Hindlimb muscle (tissue), 1 donor: ENCODE measurements around the gene SLC4A5. TPM values are rescaled to one million over a fixed set of nuclear protein-coding genes. Genes with fewer than 3 reads are reported as not detected.
"Not testable (repeated sequence)": the region's sequence is repeated elsewhere in the genome, so short reads cannot be mapped to it uniquely, and the experiment has no call there.

Experiments used
- DNase-seq: peaks from one replicate; pipeline ENCODE4 v3.0.0-alpha.2; 2013
- polyA plus RNA-seq: library from polyadenylated mRNA; unstranded; fragments of 120-200 nt; gene quantifications from one replicate; pipeline ENCODE4 v1.2.1, GENCODE V29; 2013; ENCODE audit not compliant: insufficient read length

SLC4A5 gene
- polyA plus RNA-seq, 1 donor, result 2.9 TPM

- DNase-seq, result no peak
Observed at GRCh38 chr2:74198023-74198460, 145.2 kb downstream of the SLC4A5 start.

GRCh38 chr2:74197049-74197448, 146.2 kb downstream of the SLC4A5 start:
- DNase-seq, result no peak

GRCh38 chr2:74194799-74195198, 148.4 kb downstream of the SLC4A5 start:
- DNase-seq, result no peak

GRCh38 chr2:74191596-74192380, 151.4 kb downstream of the SLC4A5 start:
- no peak for DNase-seq

- DNase-seq, result no peak
Observed at GRCh38 chr2:74188696-74189095, 154.5 kb downstream of the SLC4A5 start.

GRCh38 chr2:74188018-74188601, 155.1 kb downstream of the SLC4A5 start:
- no peak for DNase-seq

- not testable (repeated sequence) for DNase-seq
Observed at GRCh38 chr2:74186706-74187105, 156.5 kb downstream of the SLC4A5 start.

GRCh38 chr2:74186038-74186437, 157.2 kb downstream of the SLC4A5 start:
- DNase-seq, result no peak

- DNase-seq, result no peak
Observed at GRCh38 chr2:74183878-74184277, 159.3 kb downstream of the SLC4A5 start.

GRCh38 chr2:74181739-74182138, 161.5 kb downstream of the SLC4A5 start:
- peak; percentile 38 for DNase-seq

- DNase-seq, result no peak
Observed at GRCh38 chr2:74179063-74179865, 164.0 kb downstream of the SLC4A5 start.

- peak; percentile 98 for DNase-seq
Observed at GRCh38 chr2:74178211-74179062, 164.8 kb downstream of the SLC4A5 start, which contains the start of gene MOB1A. Gene MOB1A (minus strand): TSS chr2:74178879. CDS start chr2:74178674, 205 bp downstream.

GRCh38 chr2:74177696-74178095, 165.5 kb downstream of the SLC4A5 start:
- no peak for DNase-seq

GRCh38 chr2:74174909-74175308, 168.3 kb downstream of the SLC4A5 start:
- DNase-seq, result no peak

GRCh38 chr2:74168739-74169138, 174.5 kb downstream of the SLC4A5 start:
- no peak for DNase-seq

Other genes starting within 250 kb of the SLC4A5 start
- gene BOLA3, start 195.5 kb downstream of the SLC4A5 start, polyA plus RNA-seq, result 23.7 TPM
- 41.3 TPM for gene MOB1A, start 164.5 kb downstream of the SLC4A5 start, polyA plus RNA-seq
- gene MTHFD2, start 144.8 kb downstream of the SLC4A5 start, polyA plus RNA-seq, result 23.1 TPM
- 114 TPM for gene DCTN1, start 36.9 kb upstream of the SLC4A5 start, polyA plus RNA-seq
- 2.7 TPM for gene C2orf81, start 78.2 kb upstream of the SLC4A5 start, polyA plus RNA-seq
- gene WDR54, start 78.3 kb upstream of the SLC4A5 start, polyA plus RNA-seq, result 9.9 TPM
- gene RTKN, start 98.5 kb upstream of the SLC4A5 start, polyA plus RNA-seq, result 60.4 TPM
- gene INO80B, start 111.7 kb upstream of the SLC4A5 start, polyA plus RNA-seq, result 23.7 TPM
- 62.4 TPM for gene WBP1, start 115.0 kb upstream of the SLC4A5 start, polyA plus RNA-seq
- 34.5 TPM for gene MOGS, start 122.0 kb upstream of the SLC4A5 start, polyA plus RNA-seq
- gene MRPL53, start 129.3 kb upstream of the SLC4A5 start, polyA plus RNA-seq, result 93.4 TPM
- 11.3 TPM for gene CCDC142, start 139.6 kb upstream of the SLC4A5 start, polyA plus RNA-seq
- 19.8 TPM for gene TTC31, start 139.7 kb upstream of the SLC4A5 start, polyA plus RNA-seq
- 0.52 TPM for gene LBX2, start 156.2 kb upstream of the SLC4A5 start, polyA plus RNA-seq
- gene PCGF1, start 164.3 kb upstream of the SLC4A5 start, polyA plus RNA-seq, result 8.2 TPM
- gene TLX2, start 171.0 kb upstream of the SLC4A5 start, polyA plus RNA-seq, result not detected
- 0.25 TPM for gene DQX1, start 182.8 kb upstream of the SLC4A5 start, polyA plus RNA-seq
- gene AUP1, start 186.3 kb upstream of the SLC4A5 start, polyA plus RNA-seq, result 65.8 TPM
- 32.9 TPM for gene HTRA2, start 186.5 kb upstream of the SLC4A5 start, polyA plus RNA-seq
- 7.8 TPM for gene LOXL3, start 210.5 kb upstream of the SLC4A5 start, polyA plus RNA-seq
- 6.9 TPM for gene DOK1, start 211.3 kb upstream of the SLC4A5 start, polyA plus RNA-seq